Measurements from ENCODE around the gene MAP2K5. TPM values are rescaled to one million over a fixed set of nuclear protein-coding genes. Genes with fewer than 3 reads are reported as not detected.

Gene MAP2K5
- total RNA-seq, 4 donors from 2014 or later, result 3.6 to 27.1 (median 18.6) TPM

DNA sequence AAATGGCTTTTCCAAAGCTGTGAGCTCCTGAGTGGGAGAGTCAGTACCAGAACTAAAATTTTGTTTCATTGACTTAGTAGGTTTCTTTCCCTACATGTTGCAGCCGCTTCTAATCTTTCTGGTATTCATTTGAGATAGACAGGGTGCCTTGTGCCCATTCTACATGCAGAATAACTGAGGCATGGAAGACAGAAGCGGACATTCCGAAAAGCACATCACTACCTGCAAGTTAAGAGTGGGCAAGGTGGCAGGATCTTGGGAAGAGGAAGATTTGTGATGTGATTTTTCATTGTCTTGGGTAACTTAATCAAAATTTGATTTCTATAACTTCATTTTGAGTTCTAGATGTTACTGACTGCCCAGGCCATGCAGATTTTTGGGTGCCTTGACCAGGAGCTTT is 2.0 kb downstream of the MAP2K5 start:
- H3K36me3 ChIP-seq, result no peaks in the 10 kb centered on the region
- H3K4me1 ChIP-seq, result peaks cover 0 to 8% of the 10 kb centered on the region in 2 donors
- intact Hi-C loops (cut with DNase I; ENCODE audit: low total_unique reads), result no loop called here
- TF ChIP-seq, protein P1, sequence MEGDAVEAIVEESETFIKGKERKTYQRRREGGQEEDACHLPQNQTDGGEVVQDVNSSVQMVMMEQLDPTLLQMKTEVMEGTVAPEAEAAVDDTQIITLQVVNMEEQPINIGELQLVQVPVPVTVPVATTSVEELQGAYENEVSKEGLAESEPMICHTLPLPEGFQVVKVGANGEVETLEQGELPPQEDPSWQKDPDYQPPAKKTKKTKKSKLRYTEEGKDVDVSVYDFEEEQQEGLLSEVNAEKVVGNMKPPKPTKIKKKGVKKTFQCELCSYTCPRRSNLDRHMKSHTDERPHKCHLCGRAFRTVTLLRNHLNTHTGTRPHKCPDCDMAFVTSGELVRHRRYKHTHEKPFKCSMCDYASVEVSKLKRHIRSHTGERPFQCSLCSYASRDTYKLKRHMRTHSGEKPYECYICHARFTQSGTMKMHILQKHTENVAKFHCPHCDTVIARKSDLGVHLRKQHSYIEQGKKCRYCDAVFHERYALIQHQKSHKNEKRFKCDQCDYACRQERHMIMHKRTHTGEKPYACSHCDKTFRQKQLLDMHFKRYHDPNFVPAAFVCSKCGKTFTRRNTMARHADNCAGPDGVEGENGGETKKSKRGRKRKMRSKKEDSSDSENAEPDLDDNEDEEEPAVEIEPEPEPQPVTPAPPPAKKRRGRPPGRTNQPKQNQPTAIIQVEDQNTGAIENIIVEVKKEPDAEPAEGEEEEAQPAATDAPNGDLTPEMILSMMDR (IDR thresholded peaks at IDR 0.05), result no peak
- TF ChIP-seq POLR2A (IDR thresholded peaks at IDR 0.05), result no peak
- no peaks in the 10 kb centered on the region for H3K27me3 ChIP-seq
- H3K4me3 ChIP-seq, result no peak overlapping the region
- H3K9me3 ChIP-seq, result no peaks in the 10 kb centered on the region
- H3K27ac ChIP-seq, result no peak overlapping the region
- no peak for DNase-seq

DNA sequence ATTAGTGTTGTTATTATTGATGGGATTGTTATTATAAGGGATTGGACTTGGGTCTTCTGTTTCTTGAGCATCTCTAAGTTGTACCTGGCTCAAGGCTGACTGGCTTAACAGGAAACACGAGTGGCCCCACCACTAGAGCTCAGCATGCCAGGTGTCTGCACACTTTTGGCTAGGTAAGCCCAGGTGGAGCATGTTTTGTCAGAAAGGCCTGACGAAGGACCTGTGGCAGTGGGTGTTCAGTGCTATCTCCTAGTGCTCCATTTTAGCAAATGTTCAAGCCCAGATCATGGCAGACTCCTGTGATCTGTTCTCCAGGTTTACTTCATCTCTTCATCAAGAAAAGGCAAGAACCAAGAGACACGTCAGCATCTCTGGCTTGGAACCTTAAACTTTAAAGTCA is 3.4 kb downstream of the MAP2K5 start:
- H3K27me3 ChIP-seq, result no peaks in the 10 kb centered on the region
- H3K27ac ChIP-seq, result no peak overlapping the region
- H3K9me3 ChIP-seq, result no peaks in the 10 kb centered on the region
- intact Hi-C loops (cut with DNase I; ENCODE audit: low total_unique reads), result no loop called here
- H3K36me3 ChIP-seq, result no peaks in the 10 kb centered on the region
- H3K4me1 ChIP-seq, result peaks cover 0 to 8% of the 10 kb centered on the region in 2 donors
- DNase-seq, result no peak
- H3K4me3 ChIP-seq, result no peak overlapping the region
- TF ChIP-seq, protein P1 (IDR thresholded peaks at IDR 0.05), result no peak
- no peak for TF ChIP-seq POLR2A (IDR thresholded peaks at IDR 0.05)

DNA sequence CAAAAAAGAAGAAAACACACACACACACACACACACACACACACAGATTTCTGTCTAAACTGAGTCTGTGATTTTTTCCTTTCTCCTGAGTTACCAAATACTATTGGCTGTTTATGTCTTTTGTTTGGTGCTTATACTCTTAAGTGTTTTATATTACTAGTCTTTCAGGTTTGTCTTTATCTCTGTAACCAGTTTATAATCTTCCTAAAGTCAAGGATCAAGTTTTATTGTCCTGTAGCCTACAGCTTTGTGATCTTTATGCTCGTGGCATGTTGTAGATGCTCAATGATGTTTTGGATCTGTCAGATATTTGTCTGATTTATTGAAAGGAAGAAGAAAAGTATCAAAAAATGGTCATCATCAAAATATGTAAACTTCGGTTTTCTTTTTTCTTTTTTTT is 4.6 kb downstream of the MAP2K5 start:
- TF ChIP-seq, protein P1 (IDR thresholded peaks at IDR 0.05), result no peak
- TF ChIP-seq POLR2A (IDR thresholded peaks at IDR 0.05), result no peak
- peaks cover 0 to 8% of the 10 kb centered on the region in 2 donors for H3K4me1 ChIP-seq
- H3K9me3 ChIP-seq, result no peaks in the 10 kb centered on the region
- DNase-seq, result no peak
- no peak overlapping the region for H3K4me3 ChIP-seq
- no peaks in the 10 kb centered on the region for H3K36me3 ChIP-seq
- intact Hi-C loops (cut with DNase I; ENCODE audit: low total_unique reads), result no loop called here
- H3K27ac ChIP-seq, result no peak overlapping the region
- no peaks in the 10 kb centered on the region for H3K27me3 ChIP-seq

DNA sequence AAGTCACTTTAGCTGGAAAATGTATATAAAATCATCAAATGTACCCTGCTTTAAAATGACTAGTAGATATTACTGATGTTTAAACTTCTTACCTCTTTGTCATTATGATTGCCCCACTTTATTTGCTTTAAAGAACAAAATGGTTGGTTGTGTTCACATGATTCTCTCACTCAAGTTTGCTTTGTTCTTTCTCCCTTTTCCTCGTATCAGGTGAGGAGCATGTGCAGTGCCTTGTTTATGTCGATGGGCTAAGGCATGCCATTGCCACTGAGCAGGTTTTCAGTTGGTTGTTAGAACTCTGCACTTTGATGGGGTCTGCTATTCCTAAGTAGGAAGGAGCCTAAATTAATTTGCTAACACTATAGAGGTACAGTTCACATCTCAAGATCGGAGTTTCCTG is 5.3 kb downstream of the MAP2K5 start:
- no peak for TF ChIP-seq POLR2A (IDR thresholded peaks at IDR 0.05)
- TF ChIP-seq, protein P1 (IDR thresholded peaks at IDR 0.05), result no peak
- H3K9me3 ChIP-seq, result no peaks in the 10 kb centered on the region
- intact Hi-C loops (cut with DNase I; ENCODE audit: low total_unique reads), result no loop called here
- H3K27me3 ChIP-seq, result no peaks in the 10 kb centered on the region
- no peak overlapping the region for H3K27ac ChIP-seq
- no peaks in the 10 kb centered on the region for H3K36me3 ChIP-seq
- no peak overlapping the region for H3K4me3 ChIP-seq
- peaks cover 0 to 8% of the 10 kb centered on the region in 2 donors for H3K4me1 ChIP-seq
- no peak for DNase-seq

DNA sequence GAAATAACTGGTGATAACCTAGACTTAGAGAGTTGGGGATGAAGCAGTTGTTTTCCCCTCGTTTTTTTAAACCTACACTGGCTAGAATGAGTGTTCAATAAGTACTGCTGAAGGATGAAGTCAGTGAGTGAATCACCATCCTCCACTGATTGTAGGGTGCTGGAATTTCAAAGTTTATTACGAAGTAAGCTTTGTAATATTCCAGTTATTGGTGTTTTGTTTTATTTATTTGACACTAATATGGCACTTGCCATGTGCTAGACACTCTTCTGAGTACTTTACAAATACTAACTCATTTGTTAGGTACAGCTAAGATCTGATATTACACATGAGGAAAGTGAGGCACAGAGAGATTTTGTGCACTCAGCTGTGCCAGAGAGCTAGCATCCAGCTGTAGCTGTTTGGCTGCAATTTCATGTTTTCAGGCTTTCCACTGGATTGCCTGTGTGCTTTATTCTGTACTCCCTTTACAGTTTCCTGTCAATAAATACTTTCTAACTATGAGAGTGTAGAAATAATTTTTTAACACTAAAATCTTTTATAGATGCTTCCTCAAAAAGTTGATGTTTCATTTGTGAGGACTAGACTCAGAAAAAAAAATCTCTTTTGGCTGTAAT is 5.8 kb downstream of the MAP2K5 start:
- no peak for DNase-seq
- peaks cover 0 to 7% of the 10 kb centered on the region in 2 donors for H3K4me1 ChIP-seq
- H3K27ac ChIP-seq, result no peak overlapping the region
- no peaks in the 10 kb centered on the region for H3K27me3 ChIP-seq
- no peaks in the 10 kb centered on the region for H3K36me3 ChIP-seq
- TF ChIP-seq, protein P1 (IDR thresholded peaks at IDR 0.05), result no peak
- TF ChIP-seq POLR2A (IDR thresholded peaks at IDR 0.05), result no peak
- intact Hi-C loops (cut with DNase I; ENCODE audit: low total_unique reads), result no loop called here
- H3K9me3 ChIP-seq, result no peaks in the 10 kb centered on the region
- H3K4me3 ChIP-seq, result no peak overlapping the region

Data from uterus (tissue), 4 donors.